HG02571 (cell line): ENCODE measurements around the gene PSMC1.

ENCODE experiments used
- ATAC-seq: cut with Tn5 transposase; IDR thresholded peaks from one replicate; pipeline ENCODE4 v1.9.1; 2021; ENCODE audit warnings: mild to moderate bottlenecking, moderate library complexity; ENCODE audit not compliant: unreplicated experiment

Gene PSMC1

GRCh38 chr14:90301122-90301521, 44.8 kb downstream of the PSMC1 start:
- ATAC-seq: no peak

GRCh38 chr14:90301668-90302090, 45.3 kb downstream of the PSMC1 start:
- ATAC-seq: no peak

GRCh38 chr14:90302529-90303303, 46.4 kb downstream of the PSMC1 start:
- no peak for ATAC-seq

- ATAC-seq: no peak
These were observed 47.1 kb downstream of the PSMC1 start for GRCh38 chr14:90303473-90303872.

GRCh38 chr14:90304502-90304901, 48.1 kb downstream of the PSMC1 start:
- ATAC-seq: no peak

- ATAC-seq: no peak
These were observed 48.8 kb downstream of the PSMC1 start for GRCh38 chr14:90305176-90305601.

GRCh38 chr14:90308561-90308960, 52.2 kb downstream of the PSMC1 start:
- ATAC-seq: no peak

GRCh38 chr14:90317286-90317685, 60.9 kb downstream of the PSMC1 start:
- no peak for ATAC-seq

- ATAC-seq: no peak
These were observed 61.7 kb downstream of the PSMC1 start for GRCh38 chr14:90318016-90318415.

GRCh38 chr14:90319173-90319572, 62.8 kb downstream of the PSMC1 start:
- ATAC-seq: no peak

- ATAC-seq: no peak
These were observed 63.5 kb downstream of the PSMC1 start for GRCh38 chr14:90319634-90320541.

- ATAC-seq: no peak
These were observed 65.5 kb downstream of the PSMC1 start for GRCh38 chr14:90321891-90322290.
